ENCODE data around the gene NKD2.
"Not testable (repeated sequence)": the region's sequence is repeated elsewhere in the genome, so short reads cannot be mapped to it uniquely, and the experiment has no call there.

- TF ChIP-seq CTCF (IDR thresholded peaks at IDR 0.05); TEAD4 (IDR thresholded peaks at IDR 0.05; ENCODE audit: borderline replicate concordance, insufficient read depth); MXI1 (IDR thresholded peaks at IDR 0.05; ENCODE audit: low read depth, low read length); EP300 (IDR thresholded peaks at IDR 0.05; ENCODE audit: borderline replicate concordance in 1 of 2, low read depth in 1 of 2, low read length in 1 of 2); POLR2AphosphoS5 (IDR thresholded peaks at IDR 0.05; ENCODE audit: low read depth, low read length); SMC3 (IDR thresholded peaks at IDR 0.05; ENCODE audit: low read depth, low read length); YY1 (IDR thresholded peaks at IDR 0.05; ENCODE audit: low read depth); RAD21 (IDR thresholded peaks at IDR 0.05; ENCODE audit: low read length); SIN3A (IDR thresholded peaks at IDR 0.05; ENCODE audit: borderline replicate concordance, low read depth, low read length); RCOR1 (IDR thresholded peaks at IDR 0.05; ENCODE audit: low read length); GATA2 (CRISPR knock-in tag; IDR thresholded peaks at IDR 0.05); REST (IDR thresholded peaks at IDR 0.05; ENCODE audit: low read depth, low read length): not testable (repeated sequence)
- TF ChIP-seq, protein P1, sequence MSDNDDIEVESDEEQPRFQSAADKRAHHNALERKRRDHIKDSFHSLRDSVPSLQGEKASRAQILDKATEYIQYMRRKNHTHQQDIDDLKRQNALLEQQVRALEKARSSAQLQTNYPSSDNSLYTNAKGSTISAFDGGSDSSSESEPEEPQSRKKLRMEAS (IDR thresholded peaks at IDR 0.05; ENCODE audit: low read depth) = not testable (repeated sequence)
- TF ChIP-seq, protein P2, sequence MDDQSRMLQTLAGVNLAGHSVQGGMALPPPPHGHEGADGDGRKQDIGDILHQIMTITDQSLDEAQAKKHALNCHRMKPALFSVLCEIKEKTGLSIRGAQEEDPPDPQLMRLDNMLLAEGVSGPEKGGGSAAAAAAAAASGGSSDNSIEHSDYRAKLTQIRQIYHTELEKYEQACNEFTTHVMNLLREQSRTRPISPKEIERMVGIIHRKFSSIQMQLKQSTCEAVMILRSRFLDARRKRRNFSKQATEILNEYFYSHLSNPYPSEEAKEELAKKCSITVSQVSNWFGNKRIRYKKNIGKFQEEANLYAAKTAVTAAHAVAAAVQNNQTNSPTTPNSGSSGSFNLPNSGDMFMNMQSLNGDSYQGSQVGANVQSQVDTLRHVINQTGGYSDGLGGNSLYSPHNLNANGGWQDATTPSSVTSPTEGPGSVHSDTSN (IDR thresholded peaks at IDR 0.05) = not testable (repeated sequence)
These were observed 7.8 kb upstream of the NKD2 start for GRCh38 chr5:1000831-1001230.
